ENCODE data around the gene PLEKHM1.
"Not testable (repeated sequence)": the region's sequence is repeated elsewhere in the genome, so short reads cannot be mapped to it uniquely, and the experiment has no call there.

PLEKHM1 gene

GRCh38 chr17:45443371-45444260 is 46.9 kb downstream of the PLEKHM1 start:
- not testable (repeated sequence) for H3K27ac ChIP-seq

- no peak for TF ChIP-seq ZFX (IDR thresholded peaks at IDR 0.05; ENCODE audit: borderline replicate concordance)
- no peak for TF ChIP-seq CTCF (IDR thresholded peaks at IDR 0.05)
- H3K27ac ChIP-seq: no peak overlapping the region
Observed at GRCh38 chr17:45441526-45442310, 48.8 kb downstream of the PLEKHM1 start.

DNA sequence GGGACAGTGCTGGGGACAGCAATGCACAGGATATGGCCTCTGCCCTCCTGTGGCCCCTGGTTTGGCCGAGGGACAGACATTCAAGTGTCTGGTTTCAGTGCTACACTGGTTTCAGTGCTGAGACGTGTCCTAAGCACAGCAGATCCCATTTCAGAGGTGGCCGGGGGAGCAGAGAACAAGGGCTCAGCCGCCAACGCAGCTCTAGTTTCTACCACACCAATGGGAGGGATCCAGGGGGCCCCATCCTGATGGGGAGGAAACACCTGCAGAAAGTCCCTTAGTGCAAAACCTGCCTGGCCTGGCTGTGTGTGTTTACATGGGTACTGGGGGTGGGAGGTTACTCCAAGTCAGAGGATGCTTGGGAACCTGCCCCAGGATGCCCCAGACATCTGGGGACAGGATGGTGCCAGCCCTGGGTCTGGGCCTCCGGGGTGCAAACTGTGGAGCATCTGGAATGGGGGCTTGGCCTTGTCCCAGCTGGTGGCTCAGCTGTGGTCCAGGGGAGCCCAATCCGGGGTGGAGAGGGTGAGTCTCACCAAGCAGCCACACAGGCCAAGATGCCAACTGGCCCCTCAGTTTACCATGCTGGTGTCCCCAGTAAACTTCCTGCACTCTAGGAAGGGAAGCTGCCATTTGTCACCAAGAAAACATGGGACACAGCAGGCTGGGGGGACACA is 49.5 kb downstream of the PLEKHM1 start:
- H3K27ac ChIP-seq: not testable (repeated sequence)

DNA sequence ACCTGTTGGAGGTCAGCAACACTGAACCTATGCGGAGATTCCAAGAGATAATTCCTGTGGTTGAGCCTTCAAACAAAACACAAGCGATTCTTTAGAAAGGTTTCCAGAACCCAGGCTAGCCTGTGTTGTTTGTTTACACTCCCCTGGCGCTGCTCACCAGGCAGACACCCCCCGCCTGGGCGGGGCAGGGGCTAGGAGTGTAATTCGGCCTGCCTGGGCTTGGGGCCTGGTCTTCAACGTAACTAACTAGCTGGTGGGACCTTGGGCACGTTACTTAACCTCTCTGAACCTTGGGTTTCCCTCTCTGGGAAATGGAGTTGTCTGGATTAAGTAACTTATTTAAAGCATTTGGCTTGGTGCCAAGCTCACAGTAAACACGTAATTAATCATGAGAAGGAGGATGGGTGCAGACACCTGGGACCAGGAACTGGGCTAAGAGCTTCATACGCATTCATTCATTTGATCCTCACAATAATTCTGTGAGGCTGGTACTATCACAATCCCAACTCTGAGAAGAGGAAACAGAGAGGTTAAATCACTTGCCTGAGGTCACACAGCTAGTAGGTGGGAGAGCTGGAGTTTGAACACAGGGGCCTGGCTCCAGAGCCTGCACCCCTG is 50.3 kb downstream of the PLEKHM1 start:
- H3K27ac ChIP-seq: no peak overlapping the region
- TF ChIP-seq ZFX (IDR thresholded peaks at IDR 0.05; ENCODE audit: borderline replicate concordance) (no peak), CTCF (IDR thresholded peaks at IDR 0.05) (no peak)

DNA sequence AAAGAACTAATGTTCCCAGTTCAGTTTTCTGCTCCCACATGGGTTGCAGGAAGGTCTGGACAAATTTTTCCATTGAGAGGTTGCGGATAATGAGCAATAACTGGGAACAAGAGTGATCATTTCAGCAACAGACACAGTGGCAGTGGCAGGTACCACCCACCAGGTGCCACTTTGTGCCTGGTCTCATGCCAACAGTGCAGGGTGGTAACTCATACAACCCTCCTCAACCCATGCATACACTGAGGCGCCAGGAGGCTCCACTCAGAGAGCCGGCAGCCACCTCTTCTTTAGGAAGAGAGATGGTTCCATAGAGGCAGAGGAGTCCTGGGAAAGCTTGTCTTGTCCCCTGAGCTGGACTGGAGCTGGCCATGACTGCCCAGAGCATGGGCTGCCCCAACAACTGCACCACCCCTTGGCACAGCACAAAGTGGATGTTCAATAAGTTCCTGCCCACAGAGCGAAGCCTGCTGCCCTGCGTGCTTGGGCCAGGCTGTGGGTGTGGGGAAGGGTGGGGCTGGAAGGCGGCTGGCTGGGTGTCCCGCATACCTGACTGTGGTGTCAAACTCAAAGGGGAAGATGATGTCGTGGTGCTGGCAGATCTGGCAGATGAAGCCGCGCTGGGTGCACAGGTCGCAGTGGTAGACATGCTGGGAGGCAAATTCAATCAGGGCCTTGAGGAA is 51.5 kb downstream of the PLEKHM1 start:
- no peak overlapping the region for H3K27ac ChIP-seq
- no peak for TF ChIP-seq ZFX (IDR thresholded peaks at IDR 0.05; ENCODE audit: borderline replicate concordance)
- no peak for TF ChIP-seq CTCF (IDR thresholded peaks at IDR 0.05)

DNA sequence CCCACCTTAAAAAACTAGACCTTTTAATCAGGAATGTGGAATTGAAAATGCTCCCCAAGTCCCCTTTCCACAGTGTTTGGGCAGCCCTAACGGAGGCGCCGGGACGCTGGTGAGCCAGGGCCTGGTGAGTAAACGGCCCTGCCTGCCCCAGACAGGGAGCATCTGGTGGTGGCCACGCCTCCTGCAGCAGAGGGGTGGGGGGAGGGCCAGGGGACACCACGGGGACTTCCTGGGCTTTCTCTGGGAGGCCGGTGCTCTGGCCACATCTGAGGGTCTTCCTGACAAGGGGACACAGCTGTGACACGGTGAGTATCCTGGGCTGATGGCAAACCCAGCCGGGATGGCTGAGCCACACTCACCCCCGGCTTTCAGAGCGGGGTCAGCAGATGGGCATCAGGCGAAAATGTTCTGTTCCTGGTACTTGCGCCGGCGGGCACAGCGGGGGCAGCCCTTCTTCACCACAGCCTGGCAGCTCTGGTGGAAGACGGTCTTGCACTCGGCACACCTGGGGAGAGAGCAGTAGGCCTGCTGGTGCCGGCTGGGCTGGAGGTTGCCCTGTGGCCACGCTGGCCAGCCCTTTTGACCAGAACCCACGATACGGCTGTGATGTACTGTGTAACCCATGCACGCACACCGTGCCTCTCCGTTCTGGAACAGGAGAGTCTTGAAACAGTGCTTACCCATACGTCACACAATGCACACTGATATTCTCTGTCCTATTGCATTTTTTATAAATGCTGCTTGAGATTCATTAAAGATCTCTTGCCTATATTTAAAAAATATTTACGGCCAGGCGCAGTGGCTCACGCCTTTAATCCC is 52.8 kb downstream of the PLEKHM1 start:
- no peak overlapping the region for H3K27ac ChIP-seq
- no peak for TF ChIP-seq CTCF (IDR thresholded peaks at IDR 0.05)

DNA sequence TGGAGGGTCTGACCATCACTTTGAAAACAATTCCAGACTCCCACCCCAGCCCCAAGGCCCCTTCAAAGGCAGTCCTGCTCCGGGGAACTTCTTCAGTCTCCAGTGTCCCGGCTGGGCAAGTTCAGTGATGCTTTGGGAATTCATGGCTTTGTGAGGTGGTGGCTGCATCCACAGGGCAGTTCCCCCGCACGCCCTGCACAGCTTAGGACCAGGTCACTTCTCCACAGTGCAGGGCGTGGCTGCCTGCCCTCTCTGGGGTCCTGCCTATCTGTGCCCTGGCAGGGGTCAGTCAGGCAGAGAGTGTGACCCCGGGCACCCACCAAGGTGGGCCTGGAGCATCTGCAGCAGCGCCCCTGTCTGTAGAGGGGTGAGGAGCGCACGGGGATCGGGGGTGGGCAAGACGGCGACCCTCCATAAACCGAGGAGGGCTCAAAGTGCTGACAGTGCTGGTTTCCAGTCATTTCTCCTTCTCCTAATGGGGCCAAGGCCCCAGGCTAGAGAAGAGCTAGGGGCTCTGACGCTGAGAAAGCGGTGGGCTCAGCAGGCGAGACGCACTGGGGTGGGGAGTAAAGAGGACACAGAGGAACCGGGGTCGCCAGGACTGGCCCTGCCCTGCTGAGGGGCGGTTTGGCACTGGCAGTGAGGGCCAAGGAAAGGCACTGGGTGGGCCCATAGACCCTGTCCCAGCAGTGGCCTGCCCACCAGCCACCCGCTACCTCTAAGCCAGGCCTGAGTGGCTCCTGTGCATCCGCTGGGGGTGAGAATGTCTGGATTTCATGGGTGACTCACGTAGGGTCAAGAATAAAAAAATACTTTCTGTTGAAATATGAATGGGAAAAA is 53.7 kb downstream of the PLEKHM1 start:
- no peak overlapping the region for H3K27ac ChIP-seq
- TF ChIP-seq CTCF (IDR thresholded peaks at IDR 0.05): no peak
- no peak for TF ChIP-seq ZFX (IDR thresholded peaks at IDR 0.05; ENCODE audit: borderline replicate concordance)
